ENCODE results near the gene PRKAR1B.
A peak's percentile ranks its signal among the peaks of the same experiment; 100 is the strongest.

Gene PRKAR1B

GRCh38 chr7:516606-517456 lies 210.2 kb downstream of the PRKAR1B start:
- peak; percentile 37 to 57 for DNase-seq

GRCh38 chr7:516216-516605 lies 210.9 kb downstream of the PRKAR1B start:
- no peak for DNase-seq

DNA sequence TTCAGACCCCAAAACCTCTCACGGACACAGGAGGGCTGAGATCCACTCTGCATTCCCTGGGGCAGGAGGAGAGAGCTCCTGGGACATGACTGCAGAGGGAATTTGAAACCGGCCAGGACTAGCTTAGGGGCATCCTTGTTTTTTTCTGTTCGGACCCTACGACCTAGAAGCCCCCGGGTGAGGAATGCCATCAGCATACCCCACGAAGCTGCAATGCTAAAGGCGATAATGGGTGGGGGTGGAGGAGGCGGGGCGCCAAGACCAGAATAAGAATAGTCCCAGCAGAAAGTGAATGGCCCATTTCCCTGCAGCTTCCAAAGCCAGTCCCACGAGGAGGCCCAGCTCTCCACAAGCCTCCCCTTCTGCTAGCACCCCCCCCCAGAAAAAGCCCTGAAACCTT lies 211.5 kb downstream of the PRKAR1B start:
- no peak for DNase-seq

GRCh38 chr7:514651-515598 lies 212.2 kb downstream of the PRKAR1B start:
- DNase-seq, result peak in 1 of 2 donors; percentile 44

DNA sequence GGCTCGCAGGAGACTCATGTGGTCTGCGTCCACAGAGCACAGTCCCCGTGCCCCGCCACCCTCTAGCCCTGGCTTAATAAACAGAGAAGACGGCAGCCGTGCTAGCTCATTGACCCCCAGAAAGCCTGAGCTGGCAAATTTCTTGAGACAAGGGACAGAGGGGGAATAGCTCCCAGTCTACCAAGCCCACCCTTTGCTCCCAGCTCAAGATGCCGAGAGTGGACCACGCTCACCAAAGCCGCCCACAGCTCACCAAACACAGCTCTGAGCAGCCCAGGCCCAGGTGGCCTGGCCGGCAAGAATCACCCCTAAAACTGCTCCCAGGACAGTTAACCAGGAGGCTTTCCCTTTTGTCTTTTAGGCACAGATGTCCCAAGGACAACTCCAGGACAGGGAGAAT lies 212.8 kb downstream of the PRKAR1B start:
- DNase-seq, result no peak

GRCh38 chr7:513521-514166 lies 213.4 kb downstream of the PRKAR1B start:
- DNase-seq, result peak in 1 of 2 donors; percentile 37

- DNase-seq, result no peak
Observed at GRCh38 chr7:512541-513311, 214.4 kb downstream of the PRKAR1B start.

DNA sequence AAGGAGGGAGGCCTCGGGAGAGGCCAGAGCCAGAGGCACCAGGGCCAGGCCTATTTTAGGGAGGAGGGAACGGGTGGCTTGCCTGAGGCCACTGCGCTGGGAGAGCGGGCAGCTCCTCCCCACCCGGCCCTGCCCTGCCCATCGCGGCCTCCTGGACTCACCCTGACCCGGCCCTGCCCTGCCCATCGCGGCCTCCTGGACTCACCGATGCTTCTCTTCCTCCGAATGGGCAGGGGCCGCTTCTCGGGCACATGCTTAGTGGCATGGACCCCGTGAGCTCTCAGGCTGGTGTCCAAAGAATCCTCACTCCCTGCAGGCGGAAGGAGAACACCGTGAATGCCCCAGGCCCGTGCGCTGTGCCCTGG lies 215.0 kb downstream of the PRKAR1B start:
- no peak for DNase-seq

GRCh38 chr7:511476-512145 lies 215.5 kb downstream of the PRKAR1B start:
- DNase-seq, result no peak

- DNase-seq, result no peak
Observed at GRCh38 chr7:510782-511281, 216.2 kb downstream of the PRKAR1B start.

DNA sequence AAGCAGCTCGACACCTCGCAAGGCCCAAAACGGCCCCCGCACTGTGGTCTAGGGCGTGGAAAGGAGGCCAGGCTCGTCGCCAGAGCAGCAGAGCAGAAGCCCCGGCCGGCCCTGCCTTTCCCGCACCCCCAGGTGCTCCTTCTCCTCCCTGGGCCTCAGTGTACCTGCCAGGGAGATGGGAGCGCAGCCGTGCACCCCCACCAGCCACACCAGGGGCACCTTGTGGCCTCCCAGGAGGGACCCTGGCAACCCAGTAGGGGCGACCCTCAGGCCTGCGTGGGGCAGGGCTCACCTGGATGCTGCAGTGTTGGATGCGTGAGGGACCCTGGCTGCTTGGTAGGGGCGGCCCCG lies 217.0 kb downstream of the PRKAR1B start:
- DNase-seq, result no peak

GRCh38 chr7:509426-510130 lies 217.5 kb downstream of the PRKAR1B start:
- no peak for DNase-seq

DNA sequence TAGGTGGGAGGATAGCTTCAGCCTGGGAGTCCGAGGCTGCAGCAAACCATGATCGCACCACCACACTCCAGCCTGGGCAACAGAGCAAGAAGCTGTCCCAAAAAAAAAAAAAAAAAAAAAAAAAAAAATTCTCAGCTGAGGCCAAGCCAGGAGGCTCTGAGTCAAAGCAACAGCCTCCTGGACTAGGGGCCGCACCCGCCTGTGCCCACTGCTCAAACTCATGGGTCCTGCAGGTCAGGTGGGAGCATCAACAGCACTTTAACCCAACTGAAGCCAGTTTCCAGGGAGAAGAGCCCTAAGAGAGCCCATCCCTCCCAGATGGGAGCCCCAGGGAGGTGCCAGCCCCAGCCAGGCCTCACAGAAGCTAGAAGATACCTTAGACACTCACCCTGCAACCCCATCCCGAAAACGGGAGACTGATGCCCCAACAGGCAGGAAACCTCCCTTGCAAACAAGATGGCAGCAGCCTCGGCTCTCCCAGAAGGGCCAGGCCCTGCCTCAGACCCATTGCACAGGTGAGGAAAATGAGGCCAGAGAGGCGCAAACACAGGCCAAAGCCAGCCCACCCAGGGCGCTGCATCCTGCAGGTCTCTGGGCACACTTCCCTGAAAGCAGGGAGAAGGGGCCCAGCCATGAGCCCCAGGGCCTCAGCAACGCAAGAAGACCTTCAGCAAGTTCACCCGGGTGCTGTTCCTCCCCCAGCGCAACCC lies 218.5 kb downstream of the PRKAR1B start:
- no peak for DNase-seq

DNA sequence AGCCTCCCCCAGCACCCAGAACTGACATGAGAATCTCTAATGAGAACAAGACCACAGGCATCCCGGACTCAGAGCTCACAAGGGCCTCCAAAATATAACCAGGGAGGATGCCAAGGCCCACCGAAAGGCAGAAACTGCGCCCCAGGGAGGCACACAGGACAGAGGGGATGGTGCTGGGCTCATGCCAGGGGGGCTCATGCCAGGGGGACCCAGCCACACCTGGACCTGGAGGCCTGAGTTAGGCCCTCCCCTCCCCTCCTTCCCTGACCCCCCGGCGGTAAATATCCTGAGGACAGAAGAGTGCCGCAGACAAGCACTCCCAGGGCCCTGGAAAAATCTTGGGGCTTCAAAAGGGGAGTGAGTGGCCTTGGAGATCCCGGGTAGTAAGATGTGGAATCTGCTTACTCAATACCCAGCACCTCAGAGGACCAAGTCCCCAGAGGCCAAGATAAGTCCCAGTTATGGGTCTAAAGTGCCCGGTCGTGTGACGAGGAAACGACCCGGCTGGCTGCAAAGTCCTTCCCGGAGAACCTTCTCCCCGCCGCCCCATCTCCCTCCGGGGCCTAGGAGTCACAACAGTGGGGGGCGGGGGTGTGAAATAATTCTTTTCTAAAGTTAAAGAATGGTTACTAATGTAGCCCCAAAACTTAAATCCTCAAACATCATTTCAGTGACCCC lies 219.3 kb downstream of the PRKAR1B start:
- DNase-seq, result no peak

DNA sequence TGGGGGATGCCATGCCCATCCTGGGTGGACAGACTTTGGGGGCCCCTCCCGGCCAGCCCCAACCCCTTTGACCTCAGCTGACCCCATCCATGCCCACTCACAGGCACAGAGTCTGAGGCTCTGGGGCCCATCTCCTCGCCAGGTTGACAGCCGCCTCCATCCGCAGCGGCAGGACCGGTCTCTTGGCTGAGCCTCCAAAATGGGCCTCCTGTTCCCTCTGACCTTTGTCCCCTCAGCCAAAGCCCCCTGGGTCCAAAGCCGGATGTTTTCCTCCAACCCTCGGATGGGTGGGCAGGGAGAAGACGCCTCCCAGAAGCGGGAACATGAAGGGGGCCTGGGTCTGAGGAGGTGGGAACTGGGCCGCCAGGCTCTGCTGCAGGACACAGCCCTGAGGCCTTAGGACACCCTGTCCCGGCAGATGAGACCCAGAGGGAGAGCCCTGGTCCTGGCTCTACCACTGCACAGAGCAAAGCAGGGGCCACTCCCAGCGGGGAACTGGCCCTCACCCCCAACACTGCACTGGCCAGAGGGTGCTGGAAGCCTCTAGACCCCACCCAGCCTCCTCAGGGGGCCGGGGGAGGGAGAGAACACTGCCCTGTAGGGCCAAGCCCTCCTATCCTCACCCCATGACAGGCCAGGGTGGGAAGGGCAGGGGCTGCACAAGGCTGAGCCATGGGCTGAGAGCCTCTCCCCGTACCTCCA lies 220.0 kb downstream of the PRKAR1B start:
- DNase-seq, result no peak

DNA sequence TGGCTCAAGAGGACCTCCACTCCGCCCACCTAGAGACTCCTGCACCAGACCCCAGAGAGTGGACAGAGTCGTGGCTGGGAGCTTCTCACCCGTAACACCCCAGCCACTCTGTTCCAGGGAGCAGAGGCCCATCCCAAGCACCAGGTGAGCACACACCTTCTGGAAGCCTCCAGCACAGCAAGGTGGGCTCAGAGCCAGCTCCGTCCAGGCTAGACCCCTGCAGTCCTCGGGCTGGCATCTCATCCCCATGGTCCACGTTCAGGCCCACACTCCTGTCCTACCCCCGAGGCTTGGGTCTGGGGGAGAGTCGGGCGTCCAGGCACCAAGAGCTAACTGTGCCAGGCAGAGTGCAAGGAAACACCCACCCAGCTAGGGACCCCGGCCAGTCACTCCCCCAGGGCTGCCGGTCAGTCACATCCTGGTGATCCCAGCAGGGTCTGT lies 220.7 kb downstream of the PRKAR1B start:
- DNase-seq, result no peak

DNA sequence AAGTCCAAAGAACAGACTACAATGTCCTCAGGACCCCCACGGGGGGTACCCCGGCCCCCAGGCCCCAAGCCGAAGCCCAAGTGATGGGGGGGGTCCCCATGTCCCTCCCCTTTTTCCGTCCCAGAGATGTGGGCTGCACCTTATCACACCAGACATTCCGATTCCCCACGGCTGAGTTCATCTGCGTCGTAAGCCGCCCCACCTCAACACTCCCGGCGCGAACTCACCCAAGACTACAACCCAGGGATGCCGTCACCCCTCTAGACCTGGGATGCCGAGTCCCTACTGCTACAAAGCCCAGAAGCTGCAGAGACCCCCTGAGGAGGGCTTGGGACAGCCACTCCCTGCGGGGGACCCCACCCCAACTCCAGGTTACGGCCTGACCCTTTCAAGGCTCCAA lies 221.9 kb downstream of the PRKAR1B start:
- DNase-seq, result no peak

DNA sequence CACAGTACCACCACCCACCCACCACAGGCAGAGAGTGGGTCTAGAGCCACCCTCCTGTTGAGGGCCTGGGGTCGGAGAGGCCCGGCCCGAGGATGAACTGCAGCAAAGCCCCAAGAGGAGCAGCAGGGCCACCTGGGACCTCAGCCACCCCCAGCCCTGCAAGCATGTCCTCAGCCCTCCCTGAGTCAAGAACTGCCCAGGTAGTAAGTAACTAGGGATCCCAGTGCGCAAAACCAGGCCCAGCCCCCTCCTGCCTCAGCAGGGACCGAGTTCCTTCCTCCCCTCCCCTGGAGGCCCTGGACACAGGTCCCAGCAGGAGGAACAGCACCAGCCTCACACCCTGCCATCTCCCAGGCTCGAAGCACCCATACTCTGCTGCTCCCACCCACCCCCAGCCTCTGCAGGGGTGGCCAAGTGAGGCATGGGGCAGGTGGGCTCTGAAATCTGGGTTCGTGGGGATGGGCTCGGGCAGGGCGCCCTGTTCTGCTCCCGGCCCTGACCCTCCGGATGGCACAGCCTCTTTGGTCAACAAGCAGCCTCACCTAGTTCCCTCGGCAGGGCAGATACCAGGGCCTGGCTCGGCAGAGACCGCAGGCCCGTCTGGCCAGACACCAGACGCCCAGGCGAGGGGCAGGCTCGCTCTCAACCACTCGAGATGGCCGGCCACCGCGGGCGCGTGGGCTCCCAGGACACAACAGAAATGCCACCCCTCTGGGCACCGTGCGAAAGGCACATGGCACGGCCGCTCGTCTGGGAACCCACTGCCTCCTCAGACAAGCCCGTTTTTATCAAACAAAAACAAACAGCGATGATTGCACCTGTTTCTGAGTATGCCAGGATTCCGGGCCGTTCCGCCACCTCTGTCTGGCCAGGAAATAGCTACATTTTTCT lies 222.6 kb downstream of the PRKAR1B start:
- DNase-seq, result no peak

All from stimulated activated CD4-positive, alpha-beta T cell treated with anti-CD3 and anti-CD28 coated beads, Interleukin-2, amount 100 ng/mL, for 24 hours (primary cell).